GM12878 (cell line): Measurements from ENCODE around the gene EFCAB8. TPM values are rescaled to one million over a fixed set of nuclear protein-coding genes. Genes with fewer than 3 reads are reported as not detected.
A peak's percentile ranks its signal among the peaks of the same experiment; 100 is the strongest.

Source experiments
- ATAC-seq: fragments of 200-7000 bp; cut with Tn5 transposase; 3 replicates; pipeline ENCODE4 v1.9.1; 2020; ENCODE audit warnings: mild to moderate bottlenecking, moderate library complexity
- BruUV-seq: library from RNA; stranded (reverse); fragments of 400-500 nt; replicated peaks from 2 replicates; lab custom pipeline; 2021; lab: Mats Ljungman, UMichigan
- CTCF ChIA-PET: fragments of 300-600 bp; sonication (Branson Sonifier 250); formaldehyde crosslinking; extraction: SDS; loops from one replicate; lab custom pipeline; 2021; ENCODE audit warnings: inconsistent platforms; lab: Yijun Ruan, JAX
- POLR2A ChIA-PET: fragments of 350-600 bp; formaldehyde crosslinking; extraction: SDS; loops from one replicate; lab custom pipeline; 2021; ENCODE audit warnings: inconsistent platforms; lab: Charles Lee
- RAD21 ChIA-PET: fragments of 300-600 bp; sonication (Branson Sonifier 250); formaldehyde crosslinking; loops from one replicate; lab custom pipeline; 2023; ENCODE audit warnings: antibody characterized with exemption; ENCODE audit not compliant: unreplicated experiment; lab: Charles Lee
- SMC1A ChIA-PET: fragments of 300-600 bp; sonication (Branson Sonifier 250); formaldehyde crosslinking; loops from one replicate; lab custom pipeline; 2023; ENCODE audit not compliant: unreplicated experiment, uncharacterized antibody; lab: Charles Lee
- DNase-seq: peaks from one replicate; pipeline ENCODE4 v3.0.0-alpha.2; 2011; ENCODE audit warnings: low read depth, low spot score
- FAIRE-seq: peaks from 3 replicates; lab custom pipeline; 2011; peaks lifted over from hg19 to GRCh38; lab: Jason Lieb, UNC
- H2AFZ ChIP-seq: 2 replicates; pipeline ENCODE4 v1.6.0; 2011; ENCODE audit warnings: low read depth, low read length, control low read depth; ENCODE audit not compliant: control insufficient read depth
- H3K27ac ChIP-seq: 2 replicates; pipeline ENCODE4 v1.5.1; 2011; ENCODE audit warnings: control low read depth; ENCODE audit not compliant: control insufficient read depth, insufficient read depth
- H3K27me3 ChIP-seq, 2 experiments: replicated peaks in 1 of 2; 2 replicates each; pipeline versions ENCODE4 v1.6.0 to v1.6.1; 2011; ENCODE audit warnings: low read length in 1 of 2; ENCODE audit not compliant: control insufficient read depth in 2 of 2, insufficient read depth in 2 of 2
- H3K36me3 ChIP-seq, 2 experiments: 2 replicates each; pipeline ENCODE4 v1.5.1; 2011; ENCODE audit warnings: low read length in 1 of 2; ENCODE audit not compliant: control insufficient read depth in 2 of 2, insufficient read depth in 2 of 2
- H3K4me1 ChIP-seq: 2 replicates; pipeline ENCODE4 v1.6.1; 2011; ENCODE audit warnings: mild to moderate bottlenecking, low read length, moderate library complexity, mixed read lengths; ENCODE audit not compliant: control insufficient read depth, insufficient read depth
- H3K4me2 ChIP-seq: 2 replicates; pipeline ENCODE4 v1.6.0; 2011; ENCODE audit warnings: control low read depth; ENCODE audit not compliant: control insufficient read depth, insufficient read depth
- H3K4me3 ChIP-seq: fragments of 200-600 bp; sonication (generic); 2 replicates; pipeline ENCODE4 v1.5.1; 2016
- H3K79me2 ChIP-seq: 2 replicates; pipeline ENCODE4 v1.6.0; 2011; ENCODE audit warnings: low read length; ENCODE audit not compliant: control insufficient read depth, insufficient read depth
- H3K9ac ChIP-seq: 2 replicates; pipeline ENCODE4 v1.8.0; 2011; ENCODE audit warnings: low read length, control low read depth, mixed read lengths; ENCODE audit not compliant: control insufficient read depth, insufficient read depth
- H3K9me3 ChIP-seq: replicated peaks from 3 replicates; pipeline ENCODE4 v1.5.1; 2011; ENCODE audit warnings: mild to moderate bottlenecking, low read length; ENCODE audit not compliant: control insufficient read depth, insufficient read depth
- H4K20me1 ChIP-seq: 2 replicates; pipeline ENCODE4 v1.6.0; 2011; ENCODE audit not compliant: control insufficient read depth, insufficient read depth
- FOXK2 ChIP-seq: fragments of 450-650 bp; IDR thresholded peaks from 2 replicates; pipeline ENCODE4 v1.6.1; 2017; ENCODE audit warnings: mild to moderate bottlenecking, moderate library complexity
- HDAC2 ChIP-seq: fragments of 200-600 bp; sonication (generic); IDR thresholded peaks from 2 replicates; pipeline ENCODE4 v1.6.1; 2017
- IKZF1 ChIP-seq: fragments of 450-650 bp; conservative IDR thresholded peaks from 2 replicates; pipeline ENCODE4 v1.6.1; 2017; ENCODE audit warnings: antibody characterized with exemption, mild to moderate bottlenecking
- PKNOX1 ChIP-seq: fragments of 450-650 bp; IDR thresholded peaks from 2 replicates; pipeline ENCODE4 v1.6.1; 2016; ENCODE audit warnings: mild to moderate bottlenecking
- RUNX3 ChIP-seq: IDR thresholded peaks from 2 replicates; pipeline ENCODE4 v1.6.1; 2012; ENCODE audit warnings: low read length, inconsistent platforms
- SKIL ChIP-seq: fragments of 450-650 bp; IDR thresholded peaks from 2 replicates; pipeline ENCODE4 v1.6.1; 2017; ENCODE audit warnings: mild to moderate bottlenecking, low read depth, inconsistent platforms; ENCODE audit not compliant: poor library complexity, severe bottlenecking
- ZBED1 ChIP-seq: IDR thresholded peaks from 2 replicates; pipeline ENCODE4 v1.6.1; 2016; ENCODE audit warnings: borderline replicate concordance
- ZBTB33 ChIP-seq: fragments of 450-650 bp; IDR thresholded peaks from 2 replicates; pipeline ENCODE4 v1.6.1; 2017; ENCODE audit warnings: mild to moderate bottlenecking
- WGBS: methylation state at CpG from one replicate; pipeline ENCODE4 v1.1.6; 2016; ENCODE audit warnings: low lambda C conversion rate; ENCODE audit not compliant: insufficient replicate concordance, insufficient coverage; ENCODE audit errors: missing lambda C conversion rate; 5-methylcytosine and 5-hydroxymethylcytosine counted together
- in situ Hi-C: fragments of 300-500 bp; cut with MboI; formaldehyde crosslinking; loops from 9 replicates; pipeline ENCODE4 v1.14.3; 2018; ENCODE audit warnings: mixed read lengths
- intact Hi-C: fragments of 100-400 bp; cut with micrococcal nuclease; formaldehyde crosslinking; loops from one replicate; pipeline ENCODE4 v1.14.2; 2022; ENCODE audit not compliant: unreplicated experiment
- polyA plus RNA-seq, 11 experiments: library from polyadenylated mRNA; depleted of rRNA in 4 of 11; unstranded in 6 of 11; stranded (reverse) in 5 of 11; fragments of >200 nt; fragmentation: Nextera tagmentation in 4 of 11; fragmentation: Illumina TruSeq in 1 of 11; extraction: Ambion mirVana in 4 of 11; extraction: Trizol in 1 of 11; gene quantifications; 1 replicate in 1 of 11; 2 replicates in 10 of 11; pipeline versions ENCODE4 v1.2.1 to v1.2.3, GENCODE V29; 2011 to 2016; ENCODE audit warnings: inconsistent platforms in 2 of 11, missing spikeins in 2 of 11, low read depth in 1 of 11
- total RNA-seq, 4 experiments: library from RNA; depleted of rRNA in 3 of 4; stranded (reverse); fragments of >200 nt in 3 of 4; fragmentation: Illumina TruSeq in 1 of 4; extraction: Trizol in 1 of 4; gene quantifications; 2 replicates each; pipeline versions ENCODE4 v1.2.1 to v1.2.3, GENCODE V29; 2013 to 2021

The EFCAB8 gene
- total and polyA plus RNA-seq, 10 of the 15 experiments (the other 5 are each of a cell fraction or from before 2014, with no cell fraction given) = 0.04 to 0.18 (median 0.06) TPM; not detected in 4

GRCh38 chr20:32823078-32823477 lies 35.6 kb upstream of the EFCAB8 start (continued):
- TF ChIP-seq PKNOX1 = no peak

- TF ChIP-seq SKIL (no peak), ZBTB33 (0 out of 2 replicates have a peak, but pooled peaks have one; percentile 56), ZBED1 (no peak), FOXK2 (no peak), IKZF1 (no peak), HDAC2 (no peak), RUNX3 (no peak)
- TF ChIP-seq, all 136 proteins: peak for 1
- peaks cover 68% of the 10 kb centered on the region for H3K79me2 ChIP-seq
- 68% methylated on average over 7 of the region's 7 CpGs for WGBS
- ChIA-PET CTCF (no interaction called here), SMC1A (interaction anchor here (0.6 to 1.0 kb wide), 3 partner anchors 10 to 34 kb away, joined by 3 read pairs; no protein-coding TSS in a partner anchor), POLR2A (no interaction called here), RAD21 (no interaction called here)
- BruUV-seq = no TSS peak
- no peaks in the 10 kb centered on the region for H3K27me3 ChIP-seq
- intact Hi-C loops = no loop called here
- H3K4me2 ChIP-seq = peak overlapping the region; percentile 43
- in situ Hi-C loops = no loop called here
- no peak overlapping the region for H3K27ac ChIP-seq
- peaks cover 0 to 20% of the 10 kb centered on the region in 2 experiments; a peak in 3 of 4 replicates for H3K36me3 ChIP-seq
- no peaks in the 10 kb centered on the region for H3K9me3 ChIP-seq
- H3K4me3 ChIP-seq = no peak overlapping the region
- DNase-seq = no peak
- peaks cover 6% of the 10 kb centered on the region for H3K4me1 ChIP-seq
- no peak overlapping the region for H3K9ac ChIP-seq
- peaks cover 10% of the 10 kb centered on the region for H4K20me1 ChIP-seq
- H2AFZ ChIP-seq = no peak overlapping the region
- FAIRE-seq = no peak
- ATAC-seq = no peak
These were observed 34.8 kb upstream of the EFCAB8 start for GRCh38 chr20:32823737-32824588.
